Panc1 (cell line): Measurements from ENCODE around the gene COL5A1. TPM values are rescaled to one million over a fixed set of nuclear protein-coding genes. Genes with fewer than 3 reads are reported as not detected.

Source experiments
- ATAC-seq: fragments of 200-7000 bp; cut with Tn5 transposase; 2 replicates; pipeline ENCODE4 v1.9.1; 2020; ENCODE audit warnings: mild to moderate bottlenecking, moderate library complexity
- BruUV-seq: library from RNA; stranded (reverse); fragments of 400-500 nt; replicated peaks from 2 replicates; lab custom pipeline; 2021; lab: Mats Ljungman, UMichigan
- CTCF ChIA-PET: fragments of 300-600 bp; sonication (Branson Sonifier 250); formaldehyde crosslinking; loops from one replicate; lab custom pipeline; 2022; ENCODE audit warnings: antibody characterized with exemption; lab: Charles Lee
- POLR2A ChIA-PET: fragments of 300-600 bp; sonication (Branson Sonifier 250); formaldehyde crosslinking; loops from one replicate; lab custom pipeline; 2022; ENCODE audit warnings: antibody characterized with exemption; lab: Charles Lee
- DNase-seq: peaks from one replicate; pipeline ENCODE4 v3.0.0-alpha.2; 2010; ENCODE audit warnings: low read depth, low spot score
- H3K27ac ChIP-seq: 2 replicates; pipeline ENCODE4 v1.5.1; 2011; ENCODE audit warnings: mild to moderate bottlenecking, low read length, inconsistent platforms
- H3K27me3 ChIP-seq: fragments of 200-500 bp; sonication (Bioruptor generic); 2 replicates; pipeline ENCODE4 v1.6.0; 2014; ENCODE audit warnings: low read length, inconsistent platforms; ENCODE audit not compliant: control insufficient read depth, insufficient read depth
- H3K36me3 ChIP-seq: fragments of 200-500 bp; sonication (Bioruptor generic); 2 replicates; pipeline ENCODE4 v1.5.1; 2014; ENCODE audit warnings: inconsistent platforms, mild to moderate bottlenecking, low read length, moderate library complexity; ENCODE audit not compliant: control insufficient read depth, insufficient read depth
- H3K4me1 ChIP-seq: 2 replicates; pipeline ENCODE4 v1.5.1; 2011; ENCODE audit warnings: inconsistent platforms, mild to moderate bottlenecking, low read length, moderate library complexity; ENCODE audit not compliant: control insufficient read depth, insufficient read depth
- H3K4me3 ChIP-seq, 2 experiments: 2 replicates each; pipeline ENCODE4 v1.5.1; 2011 to 2012; ENCODE audit warnings: low read depth in 2 of 2, low read length in 2 of 2, mild to moderate bottlenecking in 2 of 2, inconsistent platforms in 1 of 2, moderate library complexity in 1 of 2
- H3K9me3 ChIP-seq: fragments of 200-500 bp; sonication (Bioruptor generic); 2 replicates; pipeline ENCODE4 v1.5.1; 2014; ENCODE audit warnings: low read depth, mild to moderate bottlenecking, inconsistent platforms, low read length, moderate library complexity; ENCODE audit not compliant: control insufficient read depth, insufficient read depth
- POLR2AphosphoS5 ChIP-seq: IDR thresholded peaks from 2 replicates; pipeline ENCODE4 v1.6.1; 2012; ENCODE audit warnings: mild to moderate bottlenecking, low read depth, low read length, moderate library complexity
- SIN3A ChIP-seq: IDR thresholded peaks from 2 replicates; pipeline ENCODE4 v1.6.1; 2012; ENCODE audit warnings: low read depth, mild to moderate bottlenecking, low read length, moderate library complexity, borderline replicate concordance; ENCODE audit not compliant: insufficient read depth
- TCF7L2 ChIP-seq: IDR thresholded peaks from 2 replicates; pipeline ENCODE4 v1.6.1; 2011; ENCODE audit warnings: mild to moderate bottlenecking, low read depth, low read length, inconsistent platforms
- in situ Hi-C: cut with HindIII; loops from 2 replicates; pipeline ENCODE4 v1.10.0; 2016; ENCODE audit warnings: low sequenced_read_pairs, low pct_unique_long_range_greater_than_20kb
- intact Hi-C: fragments of 100-400 bp; cut with micrococcal nuclease; formaldehyde crosslinking; loops from one replicate; pipeline ENCODE4 v1.10.0; 2022; ENCODE audit not compliant: unreplicated experiment
- total RNA-seq: library from RNA; stranded (reverse); gene quantifications from one replicate; pipeline ENCODE4 v1.2.1, GENCODE V29; 2021; ENCODE audit not compliant: unreplicated experiment
- TF ChIP-seq, protein P1 (sequence below): fragments of 450-650 bp; IDR thresholded peaks from 2 replicates; pipeline ENCODE4 v1.5.1; 2017; ENCODE audit warnings: mild to moderate bottlenecking
- TF ChIP-seq, protein P2 (sequence below), 2 experiments: IDR thresholded peaks; 2 replicates each; pipeline ENCODE4 v1.6.1; 2011 to 2012; ENCODE audit warnings: low read depth in 2 of 2, control low read depth in 1 of 2, low read length in 1 of 2, mild to moderate bottlenecking in 1 of 2, moderate library complexity in 1 of 2; ENCODE audit not compliant: insufficient read depth in 1 of 2

The COL5A1 gene
- total RNA-seq, 1 experiment from 2014 or later, result 5.7 TPM

DNA sequence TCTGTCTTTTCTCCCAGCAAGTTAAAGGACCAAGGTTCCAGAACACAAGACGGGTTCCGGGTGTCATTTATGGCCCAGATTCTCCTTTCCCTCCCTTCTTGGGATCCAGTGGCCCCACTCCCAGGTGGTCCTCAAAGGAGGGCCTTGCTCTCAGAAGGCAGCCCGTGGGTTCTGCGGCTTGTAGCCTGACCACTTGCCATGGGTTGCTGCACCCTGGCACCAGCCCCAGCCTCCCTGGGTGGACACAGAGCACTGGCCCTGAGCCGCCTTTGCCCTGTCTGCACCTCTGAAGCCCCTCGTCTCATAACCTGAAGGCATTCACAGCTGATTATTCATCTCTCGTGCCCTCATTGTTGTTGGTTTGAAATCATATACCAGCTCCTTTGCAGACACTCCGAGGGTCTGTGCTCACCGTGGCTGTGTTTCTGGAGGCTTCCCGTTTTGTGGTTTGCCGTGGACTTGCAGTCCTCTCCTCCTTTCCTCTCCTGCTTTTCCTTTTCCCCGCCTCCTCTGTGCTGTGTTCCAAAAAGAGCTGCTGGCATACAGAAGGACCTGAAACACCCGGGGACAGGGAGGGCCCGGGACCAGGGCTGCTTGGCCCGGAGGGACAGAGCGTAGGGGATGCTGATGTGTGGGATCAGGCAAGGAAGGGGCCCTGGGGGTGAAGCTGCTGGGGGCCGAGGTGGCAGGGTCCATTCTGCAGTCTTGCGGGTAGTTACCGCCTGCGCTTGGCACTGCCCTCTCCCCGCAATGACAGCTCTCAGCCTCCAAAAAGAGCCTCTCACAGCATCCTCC, 189.5 kb downstream of the COL5A1 start:
- Histone ChIP-seq H3K9me3 (no peaks in the 10 kb centered on the region), H3K36me3 (no peaks in the 10 kb centered on the region)
- BruUV-seq, result no TSS peak

DNA sequence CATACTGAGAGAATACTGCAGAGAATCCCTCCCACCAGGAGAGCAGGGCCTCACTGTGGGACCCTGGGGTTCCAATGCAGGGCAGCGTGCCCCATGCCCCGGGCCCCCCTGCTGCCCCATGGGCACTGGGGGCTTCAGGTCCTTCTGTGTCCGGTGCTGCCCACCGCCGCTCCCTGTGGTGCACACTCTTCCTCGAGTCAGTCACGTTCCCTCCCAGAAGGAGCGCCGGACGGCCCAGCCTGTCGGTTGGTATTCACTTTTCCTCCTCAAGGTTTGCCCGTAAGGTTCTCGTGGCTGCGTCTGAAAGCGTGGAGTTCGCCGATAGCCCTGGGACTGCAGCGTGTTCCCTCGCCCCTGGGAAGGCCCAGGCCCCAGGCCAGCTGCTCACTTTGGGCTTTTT, 190.9 kb downstream of the COL5A1 start:
- TF ChIP-seq POLR2AphosphoS5, result no peak
- TF ChIP-seq, protein P1, sequence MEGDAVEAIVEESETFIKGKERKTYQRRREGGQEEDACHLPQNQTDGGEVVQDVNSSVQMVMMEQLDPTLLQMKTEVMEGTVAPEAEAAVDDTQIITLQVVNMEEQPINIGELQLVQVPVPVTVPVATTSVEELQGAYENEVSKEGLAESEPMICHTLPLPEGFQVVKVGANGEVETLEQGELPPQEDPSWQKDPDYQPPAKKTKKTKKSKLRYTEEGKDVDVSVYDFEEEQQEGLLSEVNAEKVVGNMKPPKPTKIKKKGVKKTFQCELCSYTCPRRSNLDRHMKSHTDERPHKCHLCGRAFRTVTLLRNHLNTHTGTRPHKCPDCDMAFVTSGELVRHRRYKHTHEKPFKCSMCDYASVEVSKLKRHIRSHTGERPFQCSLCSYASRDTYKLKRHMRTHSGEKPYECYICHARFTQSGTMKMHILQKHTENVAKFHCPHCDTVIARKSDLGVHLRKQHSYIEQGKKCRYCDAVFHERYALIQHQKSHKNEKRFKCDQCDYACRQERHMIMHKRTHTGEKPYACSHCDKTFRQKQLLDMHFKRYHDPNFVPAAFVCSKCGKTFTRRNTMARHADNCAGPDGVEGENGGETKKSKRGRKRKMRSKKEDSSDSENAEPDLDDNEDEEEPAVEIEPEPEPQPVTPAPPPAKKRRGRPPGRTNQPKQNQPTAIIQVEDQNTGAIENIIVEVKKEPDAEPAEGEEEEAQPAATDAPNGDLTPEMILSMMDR, result no peak
- TF ChIP-seq TCF7L2, result no peak
- TF ChIP-seq SIN3A, result no peak
- TF ChIP-seq, protein P2, sequence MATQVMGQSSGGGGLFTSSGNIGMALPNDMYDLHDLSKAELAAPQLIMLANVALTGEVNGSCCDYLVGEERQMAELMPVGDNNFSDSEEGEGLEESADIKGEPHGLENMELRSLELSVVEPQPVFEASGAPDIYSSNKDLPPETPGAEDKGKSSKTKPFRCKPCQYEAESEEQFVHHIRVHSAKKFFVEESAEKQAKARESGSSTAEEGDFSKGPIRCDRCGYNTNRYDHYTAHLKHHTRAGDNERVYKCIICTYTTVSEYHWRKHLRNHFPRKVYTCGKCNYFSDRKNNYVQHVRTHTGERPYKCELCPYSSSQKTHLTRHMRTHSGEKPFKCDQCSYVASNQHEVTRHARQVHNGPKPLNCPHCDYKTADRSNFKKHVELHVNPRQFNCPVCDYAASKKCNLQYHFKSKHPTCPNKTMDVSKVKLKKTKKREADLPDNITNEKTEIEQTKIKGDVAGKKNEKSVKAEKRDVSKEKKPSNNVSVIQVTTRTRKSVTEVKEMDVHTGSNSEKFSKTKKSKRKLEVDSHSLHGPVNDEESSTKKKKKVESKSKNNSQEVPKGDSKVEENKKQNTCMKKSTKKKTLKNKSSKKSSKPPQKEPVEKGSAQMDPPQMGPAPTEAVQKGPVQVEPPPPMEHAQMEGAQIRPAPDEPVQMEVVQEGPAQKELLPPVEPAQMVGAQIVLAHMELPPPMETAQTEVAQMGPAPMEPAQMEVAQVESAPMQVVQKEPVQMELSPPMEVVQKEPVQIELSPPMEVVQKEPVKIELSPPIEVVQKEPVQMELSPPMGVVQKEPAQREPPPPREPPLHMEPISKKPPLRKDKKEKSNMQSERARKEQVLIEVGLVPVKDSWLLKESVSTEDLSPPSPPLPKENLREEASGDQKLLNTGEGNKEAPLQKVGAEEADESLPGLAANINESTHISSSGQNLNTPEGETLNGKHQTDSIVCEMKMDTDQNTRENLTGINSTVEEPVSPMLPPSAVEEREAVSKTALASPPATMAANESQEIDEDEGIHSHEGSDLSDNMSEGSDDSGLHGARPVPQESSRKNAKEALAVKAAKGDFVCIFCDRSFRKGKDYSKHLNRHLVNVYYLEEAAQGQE (IDR thresholded peaks at IDR 0.05; ENCODE audit: insufficient read depth in 1 of 2, low read depth in 2 of 2, low read length in 1 of 2), result no peak
- ChIA-PET CTCF (no interaction called here), POLR2A (no interaction called here)
- BruUV-seq, result no TSS peak
- DNase-seq (no peak), ATAC-seq (no peak)
- no peaks in the 10 kb centered on the region for H3K36me3 ChIP-seq
- H3K4me3 ChIP-seq, result no peak overlapping the region
- H3K4me1 ChIP-seq, result no peaks in the 10 kb centered on the region
- no peaks in the 10 kb centered on the region for H3K9me3 ChIP-seq
- intact Hi-C loops, result no loop called here
- in situ Hi-C loops, result no loop called here
- H3K27me3 ChIP-seq, result no peaks in the 10 kb centered on the region
- no peak overlapping the region for H3K27ac ChIP-seq

More for the DNA sequence above, 189.5 kb downstream of the COL5A1 start:
- in situ Hi-C loops (no loop called here), intact Hi-C loops (no loop called here)
- no peaks in the 10 kb centered on the region for H3K27me3 ChIP-seq
- no peaks in the 10 kb centered on the region for H3K4me1 ChIP-seq
- no peak overlapping the region for H3K27ac ChIP-seq
- TF ChIP-seq SIN3A (no peak), TCF7L2 (no peak), POLR2AphosphoS5 (no peak)
- TF ChIP-seq, protein P1, result no peak
- TF ChIP-seq, protein P2 (IDR thresholded peaks at IDR 0.05; ENCODE audit: insufficient read depth in 1 of 2, low read depth in 2 of 2, low read length in 1 of 2), result no peak
- POLR2A ChIA-PET, result no interaction called here
- ATAC-seq (no peak), DNase-seq (no peak)
- H3K4me3 ChIP-seq, result no peak overlapping the region
- CTCF ChIA-PET, result interaction anchor here (0.6 kb wide), 1 partner anchor 80 kb away, joined by 3 read pairs; no protein-coding TSS in a partner anchor
